Large intestine (tissue), 3 donors: ENCODE measurements around the gene CD300A. TPM values are rescaled to one million over a fixed set of nuclear protein-coding genes. Genes with fewer than 3 reads are reported as not detected.

Experiments
- DNase-seq, 2 donors: peaks; one replicate each; pipeline versions ENCODE4 v3.0.0 to v3.0.0-alpha.2; 2013
- H3K27ac ChIP-seq: one replicate; pipeline ENCODE4 v1.5.1; 2013; ENCODE audit warnings: low read length
- H3K27me3 ChIP-seq: 2 replicates; pipeline ENCODE4 v1.6.1; 2013; ENCODE audit warnings: low read length; ENCODE audit not compliant: control insufficient read depth, insufficient read depth
- H3K36me3 ChIP-seq: 2 replicates; pipeline ENCODE4 v1.6.1; 2013; ENCODE audit warnings: low read length; ENCODE audit not compliant: control insufficient read depth, insufficient read depth
- H3K4me1 ChIP-seq: one replicate; pipeline ENCODE4 v1.6.1; 2013; ENCODE audit warnings: low read length; ENCODE audit not compliant: control insufficient read depth, insufficient read depth
- H3K4me3 ChIP-seq: one replicate; pipeline ENCODE4 v1.5.1; 2013; ENCODE audit warnings: low read length
- H3K9me3 ChIP-seq: one replicate; pipeline ENCODE4 v1.6.1; 2013; ENCODE audit warnings: mild to moderate bottlenecking, low read depth, low read length, moderate library complexity; ENCODE audit not compliant: control insufficient read depth
- WGBS: methylation state at CpG from one replicate; pipeline ENCODE4 v1.1.5; 2013; ENCODE audit warnings: low lambda C conversion rate; ENCODE audit not compliant: insufficient coverage; 5-methylcytosine and 5-hydroxymethylcytosine counted together
- polyA plus RNA-seq: library from polyadenylated mRNA; unstranded; fragments of 120-200 nt; gene quantifications from one replicate; pipeline ENCODE4 v1.2.1, GENCODE V29; 2013

The CD300A gene
- polyA plus RNA-seq, 1 donor: 6.7 TPM

GRCh38 chr17:74448756-74449155, 17.7 kb upstream of the CD300A start:
- Histone ChIP-seq H3K36me3 (peaks cover 7% of the 10 kb centered on the region), H3K9me3 (no peaks in the 10 kb centered on the region), H3K4me3 (no peak overlapping the region), H3K27me3 (peaks cover 9% of the 10 kb centered on the region), H3K27ac (no peak overlapping the region), H3K4me1 (peaks cover 22% of the 10 kb centered on the region)
- DNase-seq: no peak
- no CpG with 5 or more reads among the region's 8 CpGs for WGBS

GRCh38 chr17:74449306-74449705, 17.1 kb upstream of the CD300A start:
- peaks cover 17% of the 10 kb centered on the region for H3K4me1 ChIP-seq
- H3K36me3 ChIP-seq: peaks cover 7% of the 10 kb centered on the region
- no peaks in the 10 kb centered on the region for H3K9me3 ChIP-seq
- DNase-seq: no peak
- H3K27ac ChIP-seq: no peak overlapping the region
- no peak overlapping the region for H3K4me3 ChIP-seq
- H3K27me3 ChIP-seq: peaks cover 9% of the 10 kb centered on the region
- no CpG with 5 or more reads among the region's 11 CpGs for WGBS

- Histone ChIP-seq H3K27ac (no peak overlapping the region), H3K4me3 (no peak overlapping the region), H3K4me1 (peaks cover 17% of the 10 kb centered on the region), H3K9me3 (no peaks in the 10 kb centered on the region), H3K36me3 (peaks cover 7% of the 10 kb centered on the region), H3K27me3 (peaks cover 9% of the 10 kb centered on the region)
- DNase-seq: no peak
- WGBS: no CpG with 5 or more reads among the region's 5 CpGs
These were observed 16.7 kb upstream of the CD300A start for GRCh38 chr17:74449773-74450172.

GRCh38 chr17:74450231-74450630, 16.2 kb upstream of the CD300A start:
- DNase-seq: no peak
- no peaks in the 10 kb centered on the region for H3K9me3 ChIP-seq
- 100% methylated on average over 2 of the region's 3 CpGs for WGBS
- H3K36me3 ChIP-seq: peaks cover 7% of the 10 kb centered on the region
- H3K4me1 ChIP-seq: peaks cover 19% of the 10 kb centered on the region
- H3K27me3 ChIP-seq: peaks cover 9% of the 10 kb centered on the region
- H3K4me3 ChIP-seq: no peak overlapping the region
- no peak overlapping the region for H3K27ac ChIP-seq

GRCh38 chr17:74450925-74451403, 15.5 kb upstream of the CD300A start:
- WGBS: no CpG with 5 or more reads among the region's 13 CpGs
- DNase-seq: no peak
- Histone ChIP-seq H3K4me3 (no peak overlapping the region), H3K9me3 (no peaks in the 10 kb centered on the region), H3K36me3 (peaks cover 7% of the 10 kb centered on the region), H3K4me1 (peaks cover 19% of the 10 kb centered on the region), H3K27ac (no peak overlapping the region), H3K27me3 (peaks cover 9% of the 10 kb centered on the region)

- WGBS: 33% methylated on average over 2 of the region's 6 CpGs
- no peak overlapping the region for H3K27ac ChIP-seq
- peaks cover 9% of the 10 kb centered on the region for H3K27me3 ChIP-seq
- peaks cover 7% of the 10 kb centered on the region for H3K36me3 ChIP-seq
- H3K4me3 ChIP-seq: no peak overlapping the region
- no peak for DNase-seq
- H3K4me1 ChIP-seq: peaks cover 19% of the 10 kb centered on the region
- H3K9me3 ChIP-seq: no peaks in the 10 kb centered on the region
These were observed 14.9 kb upstream of the CD300A start for GRCh38 chr17:74451557-74451956.

GRCh38 chr17:74452033-74452840, 14.2 kb upstream of the CD300A start:
- Histone ChIP-seq H3K27ac (no peak overlapping the region), H3K9me3 (no peaks in the 10 kb centered on the region), H3K36me3 (peaks cover 1% of the 10 kb centered on the region), H3K4me1 (peaks cover 20% of the 10 kb centered on the region), H3K4me3 (no peak overlapping the region), H3K27me3 (peaks cover 9% of the 10 kb centered on the region)
- peak in 1 of 2 donors; percentile 49 for DNase-seq
- 25% methylated on average over 2 of the region's 16 CpGs for WGBS

GRCh38 chr17:74452841-74453661, 13.4 kb upstream of the CD300A start:
- peak overlapping the region; percentile 35 for H3K4me3 ChIP-seq
- H3K4me1 ChIP-seq: peaks cover 23% of the 10 kb centered on the region
- no peaks in the 10 kb centered on the region for H3K9me3 ChIP-seq
- no CpG with 5 or more reads among the region's 22 CpGs for WGBS
- H3K27ac ChIP-seq: no peak overlapping the region
- H3K36me3 ChIP-seq: no peaks in the 10 kb centered on the region
- DNase-seq: peak in 1 of 2 donors; percentile 5
- H3K27me3 ChIP-seq: peaks cover 12% of the 10 kb centered on the region

- peaks cover 12% of the 10 kb centered on the region for H3K27me3 ChIP-seq
- no peaks in the 10 kb centered on the region for H3K36me3 ChIP-seq
- H3K27ac ChIP-seq: no peak overlapping the region
- no CpG with 5 or more reads among the region's 43 CpGs for WGBS
- H3K9me3 ChIP-seq: no peaks in the 10 kb centered on the region
- H3K4me1 ChIP-seq: peaks cover 23% of the 10 kb centered on the region
- H3K4me3 ChIP-seq: peak overlapping the region; percentile 35
- no peak for DNase-seq
These were observed 12.7 kb upstream of the CD300A start for GRCh38 chr17:74453665-74454196.
